Iris pigment epithelial cell (primary cell): ENCODE results near the gene CEP112.

Source experiments
- DNase-seq: peaks from one replicate; pipeline ENCODE4 v3.0.0-alpha.2; 2011; ENCODE audit warnings: low read depth

CEP112 gene

DNA sequence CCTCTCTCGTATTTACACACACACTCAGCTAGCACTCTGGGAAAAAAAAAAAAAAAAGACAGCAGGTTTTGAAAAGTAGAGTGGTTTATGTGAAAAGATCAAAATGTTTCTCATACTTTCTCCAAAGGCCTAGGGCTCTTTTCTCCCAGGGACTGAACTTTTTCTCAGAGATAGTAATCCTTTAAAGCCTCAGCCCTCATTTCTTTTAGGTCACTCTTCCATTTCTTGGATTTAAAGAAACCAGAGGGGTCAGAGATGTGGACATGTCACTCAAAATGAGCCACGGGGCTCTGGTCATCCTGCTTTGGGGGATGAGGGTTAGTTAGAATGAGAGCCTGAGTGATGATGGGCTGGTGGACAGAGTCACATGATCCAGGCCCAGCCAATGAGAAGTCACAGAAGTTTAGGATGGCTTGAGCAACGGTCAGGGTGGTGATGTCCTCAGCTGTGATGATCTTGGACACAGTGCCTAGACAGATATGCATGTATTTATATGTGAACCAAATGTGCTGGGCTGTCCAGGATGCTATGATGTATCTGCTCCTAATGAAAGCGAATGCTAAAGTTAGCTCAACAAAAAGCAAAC lies 596.8 kb downstream of the CEP112 start:
- peak; percentile 15 for DNase-seq

DNA sequence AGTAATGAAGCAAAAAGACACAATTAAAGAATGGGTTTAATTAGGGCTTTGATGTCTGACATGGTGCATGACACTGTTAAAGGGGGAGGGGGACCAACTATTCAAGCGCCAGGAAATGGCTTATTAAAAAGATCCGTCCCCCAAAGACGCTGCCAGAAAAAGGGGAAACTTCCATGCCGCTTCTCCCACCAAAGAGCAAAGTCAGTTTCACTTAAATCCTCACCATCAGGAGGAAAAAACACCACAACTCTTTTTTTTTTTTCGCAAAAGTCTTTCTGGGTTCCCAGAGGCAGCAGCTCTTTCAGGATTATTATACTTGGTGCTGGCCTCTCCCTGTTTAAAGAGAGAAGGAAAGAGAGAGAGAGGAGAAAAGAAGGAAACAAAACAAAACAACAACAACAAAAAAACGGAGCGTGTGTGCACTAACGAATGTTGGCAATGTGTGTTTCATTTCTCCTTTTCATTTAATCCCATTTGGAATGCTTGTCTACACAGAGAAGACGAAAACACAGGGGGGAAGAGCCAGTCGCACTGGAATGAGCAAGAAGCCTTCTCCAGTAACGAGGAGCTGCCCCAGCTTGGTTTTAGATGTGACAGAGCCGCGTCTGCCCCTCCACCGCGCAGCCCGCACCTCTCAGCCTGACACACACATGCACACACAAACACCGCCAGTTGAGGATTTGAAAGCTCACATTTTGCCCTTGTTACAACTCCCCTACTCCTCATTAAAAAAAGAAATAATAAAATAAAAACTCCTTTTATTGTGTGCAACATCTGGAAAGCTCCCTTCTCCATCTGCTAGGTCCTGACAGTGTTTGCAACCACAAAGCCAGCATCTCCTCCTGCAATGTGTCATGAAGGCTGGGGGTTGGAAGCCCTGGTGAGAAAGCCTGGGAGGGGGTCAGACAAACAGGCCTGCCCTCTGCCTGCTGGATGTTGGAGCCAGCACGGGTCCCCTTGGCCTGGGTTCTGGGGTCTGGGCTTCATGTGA lies 597.8 kb downstream of the CEP112 start:
- DNase-seq: peak; percentile 36

DNA sequence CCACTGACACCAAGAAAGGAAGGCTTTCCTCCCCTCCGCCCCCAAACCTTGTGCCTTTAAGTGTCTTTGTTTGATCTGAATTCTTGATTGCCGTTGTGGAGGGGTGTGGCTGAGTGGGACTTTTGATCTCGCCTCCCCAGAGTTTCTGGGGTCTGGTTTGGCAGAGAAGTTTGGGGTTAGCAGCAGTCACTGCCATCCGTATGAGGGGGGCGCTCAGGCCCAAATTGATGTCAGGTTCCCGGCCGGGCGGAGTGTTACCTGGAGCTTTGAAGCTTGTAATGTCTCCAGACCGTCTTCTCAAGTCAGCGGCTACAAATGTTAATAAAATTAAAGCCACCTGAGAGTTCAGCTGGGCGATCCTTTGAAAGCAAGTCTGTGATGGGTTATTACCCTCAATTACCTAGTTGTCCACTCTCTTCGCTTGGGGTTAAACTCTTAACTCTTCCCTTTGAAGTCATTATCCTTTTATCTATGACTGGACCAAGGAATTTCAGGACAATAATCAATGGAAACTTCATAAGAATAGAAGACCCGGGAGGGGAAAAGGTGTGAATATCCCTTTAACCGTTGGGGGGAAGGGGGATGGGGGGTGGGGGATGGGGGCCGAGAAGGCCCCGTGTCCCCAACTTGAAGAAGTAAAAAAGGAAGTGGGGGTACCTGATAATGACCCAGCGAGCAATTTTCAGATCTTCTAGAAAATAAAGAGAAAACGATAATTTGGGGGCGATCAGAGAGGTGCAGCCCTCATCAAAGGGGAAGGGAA lies 598.7 kb downstream of the CEP112 start:
- DNase-seq: no peak

DNA sequence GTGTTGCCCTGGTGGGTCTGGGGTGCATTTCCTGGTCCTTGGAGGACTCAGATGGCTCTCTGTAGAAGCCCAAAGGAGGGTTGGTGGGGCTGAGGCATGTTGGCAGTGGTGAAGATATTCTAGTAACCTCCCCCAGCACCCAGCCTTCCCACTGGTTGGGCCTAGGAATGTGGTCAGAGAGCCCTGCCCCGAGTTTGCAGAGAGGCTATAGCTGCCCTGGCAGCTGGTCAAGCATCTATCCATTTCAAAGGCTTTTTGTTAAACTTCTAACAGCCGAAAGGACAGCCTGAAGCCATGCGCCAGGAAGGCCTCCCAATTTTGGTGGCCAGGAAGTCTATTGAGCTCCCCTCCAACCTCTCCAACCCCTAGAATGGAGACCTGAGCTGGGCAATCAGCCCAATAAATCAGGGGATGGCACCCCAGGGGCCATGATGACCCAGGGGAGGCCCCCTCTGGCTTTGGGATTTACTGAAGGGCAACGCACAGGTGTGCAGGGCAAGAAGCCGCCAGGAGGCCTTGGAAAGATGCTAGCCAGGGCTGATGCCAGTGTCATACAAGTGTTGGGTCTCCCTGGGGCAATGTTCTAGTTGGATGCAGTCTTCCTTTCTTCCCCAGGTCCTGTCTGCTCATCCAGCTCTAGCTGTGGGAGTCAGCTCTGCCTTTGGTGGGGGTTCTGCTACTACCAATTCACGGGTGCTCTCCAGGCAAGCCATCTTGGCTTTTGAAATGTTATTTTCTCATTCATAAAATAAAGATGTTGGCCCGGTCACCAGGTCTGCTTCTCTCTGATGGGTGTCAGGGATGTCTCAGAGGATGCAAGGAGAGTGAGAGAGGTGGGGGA lies 599.6 kb downstream of the CEP112 start:
- DNase-seq: no peak

DNA sequence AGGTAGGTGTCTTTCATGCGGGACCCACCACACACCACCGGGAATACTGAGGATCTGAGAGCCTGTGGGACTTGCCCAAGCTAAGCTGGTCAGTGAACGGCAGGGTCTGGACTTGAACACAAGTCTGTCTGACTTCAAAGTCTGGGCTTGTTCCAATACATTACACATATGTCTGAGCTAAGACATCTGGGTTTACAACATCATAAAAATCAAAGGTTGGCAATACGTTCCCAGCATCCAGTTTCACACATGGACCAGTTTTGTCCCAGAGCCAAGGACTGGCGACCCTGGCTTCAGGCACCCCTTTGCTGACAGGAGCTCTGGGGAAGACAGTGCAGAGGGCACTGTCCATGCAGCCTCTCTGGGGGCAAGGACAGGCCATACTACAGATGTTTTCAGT lies 602.6 kb downstream of the CEP112 start:
- DNase-seq: peak; percentile 18

DNA sequence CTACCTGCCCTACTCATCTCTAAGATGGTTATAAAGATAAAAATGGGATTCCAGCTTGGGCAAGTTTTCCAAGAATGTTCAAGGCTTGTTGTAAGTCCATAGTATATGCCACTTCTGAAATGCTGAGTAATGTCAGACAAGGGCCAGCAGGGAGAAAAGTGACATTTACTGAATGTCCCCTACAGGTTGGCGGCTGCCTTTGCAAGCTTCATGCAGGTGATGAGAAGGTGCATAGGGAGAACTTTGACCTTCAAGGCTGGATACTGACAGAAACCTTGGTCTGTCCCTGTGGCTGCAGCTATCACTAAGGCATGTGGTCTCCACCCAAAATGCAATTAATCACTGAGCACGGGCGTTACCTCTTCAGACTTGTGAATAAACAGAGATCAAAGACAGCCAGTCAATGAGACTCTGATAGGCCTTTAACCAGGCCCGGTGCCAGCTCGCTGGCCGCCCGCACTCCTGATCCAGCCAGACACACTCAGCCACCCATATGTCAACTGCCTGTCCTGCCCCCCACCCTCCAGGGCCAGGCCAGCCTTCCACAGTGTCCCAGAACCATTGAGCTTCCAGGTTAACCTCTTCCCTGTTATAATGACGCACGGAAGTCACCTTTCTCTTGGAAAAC lies 603.6 kb downstream of the CEP112 start:
- no peak for DNase-seq

DNA sequence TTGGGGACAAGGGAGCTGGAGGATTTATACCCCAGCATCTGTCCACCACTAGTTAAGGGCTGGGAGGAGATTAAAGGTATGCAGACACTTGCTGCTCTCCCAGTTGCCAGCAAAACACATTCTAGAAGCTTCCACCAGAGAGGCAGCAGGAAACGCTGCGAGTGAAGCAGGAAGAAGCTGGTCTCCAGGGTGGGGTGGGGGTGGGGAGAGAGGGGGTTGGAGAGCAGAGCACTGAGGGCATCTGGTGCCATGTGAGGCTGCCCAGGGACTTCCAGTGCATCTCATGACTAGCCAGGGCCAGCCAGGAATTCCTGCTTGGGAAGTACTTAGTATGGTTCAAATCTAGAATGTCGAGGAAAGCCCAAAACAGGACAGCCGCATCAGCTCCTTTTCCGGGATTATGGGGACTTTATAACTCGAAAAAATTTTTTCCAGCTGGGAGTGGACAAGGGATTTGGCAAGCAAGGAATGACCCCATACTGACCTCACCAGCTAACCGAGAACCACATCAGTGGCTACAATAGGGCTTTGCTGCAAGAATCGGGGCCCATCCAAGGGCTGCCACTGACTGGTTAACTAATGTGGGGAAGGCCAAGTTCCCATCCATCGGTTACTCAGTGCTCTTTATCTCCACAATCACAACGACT lies 604.3 kb downstream of the CEP112 start:
- DNase-seq: no peak

DNA sequence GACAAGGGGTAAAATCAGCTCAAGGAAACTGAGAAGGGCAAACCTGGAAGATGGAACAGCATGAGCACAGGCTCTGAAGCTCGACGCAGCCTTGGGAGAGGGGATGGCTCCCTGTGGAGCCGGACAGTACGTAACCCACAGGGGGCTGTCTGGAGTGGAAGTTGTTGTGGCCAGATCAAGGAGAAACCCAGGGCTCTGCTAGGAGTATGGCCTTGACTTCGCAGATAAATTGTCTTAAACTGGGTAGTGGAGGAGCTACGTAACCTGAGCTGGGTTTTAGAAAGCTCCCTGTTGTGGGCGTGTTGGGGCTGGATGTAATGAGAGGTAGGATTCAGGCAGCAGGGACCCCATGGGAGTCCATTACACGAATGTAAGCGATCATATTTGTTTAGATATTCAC lies 605.0 kb downstream of the CEP112 start:
- DNase-seq: no peak
